Neuron (in vitro differentiated cells): ENCODE measurements around the gene WFDC8.

Experiments used
- H2AFZ ChIP-seq: one replicate; pipeline ENCODE4 v1.6.1; 2013; ENCODE audit warnings: low read depth, mild to moderate bottlenecking, inconsistent platforms, low read length, moderate library complexity
- H3K27me3 ChIP-seq: one replicate; pipeline ENCODE4 v1.6.1; 2013; ENCODE audit warnings: low read length; ENCODE audit not compliant: insufficient read depth
- H3K36me3 ChIP-seq: one replicate; pipeline ENCODE4 v1.6.1; 2013; ENCODE audit warnings: low read length; ENCODE audit not compliant: insufficient read depth
- H3K4me1 ChIP-seq: one replicate; pipeline ENCODE4 v1.6.1; 2013; ENCODE audit warnings: low read length; ENCODE audit not compliant: insufficient read depth
- H3K4me3 ChIP-seq: 2 replicates; pipeline ENCODE4 v1.5.1; 2013; ENCODE audit warnings: mild to moderate bottlenecking, low read length, moderate library complexity
- H3K9me3 ChIP-seq: one replicate; pipeline ENCODE4 v1.6.1; 2013; ENCODE audit warnings: low read length

WFDC8 gene

GRCh38 chr20:45503403-45503802 lies 75.7 kb downstream of the WFDC8 start:
- H3K4me1 ChIP-seq = no peaks in the 10 kb centered on the region
- no peak overlapping the region for H3K4me3 ChIP-seq
- no peak overlapping the region for H2AFZ ChIP-seq
- peaks cover 12% of the 10 kb centered on the region for H3K27me3 ChIP-seq
- no peaks in the 10 kb centered on the region for H3K36me3 ChIP-seq
- H3K9me3 ChIP-seq = peaks cover 2% of the 10 kb centered on the region

DNA sequence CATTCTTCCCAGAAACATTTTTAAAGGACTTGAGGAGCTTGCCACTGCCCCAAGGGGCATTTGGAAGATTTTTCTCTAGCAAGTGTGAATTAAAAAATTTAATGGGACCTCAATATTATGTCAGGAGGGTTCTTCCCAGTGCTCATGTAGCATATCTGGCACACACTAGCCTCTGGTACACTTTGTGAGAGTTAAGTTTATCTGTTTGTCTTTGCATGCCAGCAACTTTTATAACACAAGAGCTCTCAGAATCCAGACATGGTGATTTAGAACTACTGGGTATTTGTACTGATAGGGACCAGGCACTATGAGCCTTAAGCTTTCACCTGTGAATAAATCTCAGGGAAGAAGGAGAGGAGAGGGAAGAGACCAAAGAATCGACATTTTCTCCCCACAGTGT lies 76.5 kb downstream of the WFDC8 start:
- no peak overlapping the region for H2AFZ ChIP-seq
- peaks cover 12% of the 10 kb centered on the region for H3K27me3 ChIP-seq
- no peak overlapping the region for H3K4me3 ChIP-seq
- H3K36me3 ChIP-seq = no peaks in the 10 kb centered on the region
- no peaks in the 10 kb centered on the region for H3K4me1 ChIP-seq
- no peaks in the 10 kb centered on the region for H3K9me3 ChIP-seq
